ENCODE measurements around the gene TC2N.
"Not testable (repeated sequence)": the region's sequence is repeated elsewhere in the genome, so short reads cannot be mapped to it uniquely, and the experiment has no call there.

The TC2N gene

GRCh38 chr14:91745344-91745743 lies 122.0 kb downstream of the TC2N start:
- Histone ChIP-seq H3K4me1 (ENCODE audit: control insufficient read depth, insufficient read depth, low read length) (no peaks in the 10 kb centered on the region), H3K4me3 (ENCODE audit: insufficient read depth, low read depth, low read length) (no peak overlapping the region), H3K36me3 (ENCODE audit: control insufficient read depth, insufficient read depth, low read length) (no peaks in the 10 kb centered on the region), H3K27ac (ENCODE audit: insufficient read depth, low read depth, low read length, poor library complexity, severe bottlenecking) (no peak overlapping the region), H3K9me3 (ENCODE audit: control insufficient read depth, low read length) (no peaks in the 10 kb centered on the region), H3K27me3 (ENCODE audit: control insufficient read depth, insufficient read depth, low read length, poor library complexity, severe bottlenecking) (no peaks in the 10 kb centered on the region)
- WGBS, 2 experiments, result 100% methylated on average over 1 of the region's 1 CpG

DNA sequence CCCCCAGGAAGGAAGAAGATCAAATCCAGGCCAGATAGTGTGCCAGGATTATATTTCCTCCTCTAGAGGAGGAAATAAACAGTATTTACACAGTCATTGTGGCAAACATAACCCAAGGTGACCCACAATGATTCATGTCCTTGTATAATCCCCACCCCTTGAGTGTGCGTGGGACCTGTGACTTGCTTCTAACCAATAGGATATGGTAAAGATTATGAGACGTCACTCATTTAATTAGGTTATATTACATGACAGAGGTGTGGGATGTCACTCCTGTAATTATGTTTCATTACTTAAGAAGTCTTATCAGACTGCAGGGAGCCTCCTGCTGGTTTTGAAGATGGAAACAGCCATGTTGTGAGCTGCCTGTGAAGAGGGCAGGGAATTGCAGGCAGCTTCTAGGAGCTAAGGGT lies 123.3 kb downstream of the TC2N start:
- no peaks in the 10 kb centered on the region for H3K27me3 ChIP-seq (ENCODE audit: control insufficient read depth, insufficient read depth, low read length, poor library complexity, severe bottlenecking)
- 92 to 98% methylated on average over 2 of the region's 2 CpGs for WGBS, 2 experiments
- H3K4me1 ChIP-seq (ENCODE audit: control insufficient read depth, insufficient read depth, low read length), result no peaks in the 10 kb centered on the region
- H3K4me3 ChIP-seq (ENCODE audit: insufficient read depth, low read depth, low read length), result no peak overlapping the region
- H3K27ac ChIP-seq (ENCODE audit: insufficient read depth, low read depth, low read length, poor library complexity, severe bottlenecking), result no peak overlapping the region
- no peaks in the 10 kb centered on the region for H3K36me3 ChIP-seq (ENCODE audit: control insufficient read depth, insufficient read depth, low read length)
- H3K9me3 ChIP-seq (ENCODE audit: control insufficient read depth, low read length), result no peaks in the 10 kb centered on the region

- H3K36me3 ChIP-seq (ENCODE audit: control insufficient read depth, insufficient read depth, low read length), result no peaks in the 10 kb centered on the region
- H3K27me3 ChIP-seq (ENCODE audit: control insufficient read depth, insufficient read depth, low read length, poor library complexity, severe bottlenecking), result no peaks in the 10 kb centered on the region
- H3K27ac ChIP-seq (ENCODE audit: insufficient read depth, low read depth, low read length, poor library complexity, severe bottlenecking), result no peak overlapping the region
- 98% methylated on average over 2 of the region's 2 CpGs for WGBS, 2 experiments
- H3K4me1 ChIP-seq (ENCODE audit: control insufficient read depth, insufficient read depth, low read length), result no peaks in the 10 kb centered on the region
- H3K9me3 ChIP-seq (ENCODE audit: control insufficient read depth, low read length), result no peaks in the 10 kb centered on the region
- H3K4me3 ChIP-seq (ENCODE audit: insufficient read depth, low read depth, low read length), result no peak overlapping the region
These were observed 124.1 kb downstream of the TC2N start for GRCh38 chr14:91743305-91743653.

GRCh38 chr14:91742621-91743304 lies 124.6 kb downstream of the TC2N start:
- Histone ChIP-seq H3K36me3 (ENCODE audit: control insufficient read depth, insufficient read depth, low read length) (no peaks in the 10 kb centered on the region), H3K27ac (ENCODE audit: insufficient read depth, low read depth, low read length, poor library complexity, severe bottlenecking) (no peak overlapping the region)
- 93 to 94% methylated on average over 1 of the region's 1 CpG for WGBS, 2 experiments

GRCh38 chr14:91739867-91740266 lies 127.5 kb downstream of the TC2N start:
- 96 to 100% methylated on average over 1 to 2 of the region's 2 CpGs for WGBS, 2 experiments
- H3K27me3 ChIP-seq (ENCODE audit: control insufficient read depth, insufficient read depth, low read length, poor library complexity, severe bottlenecking); H3K4me3 ChIP-seq (ENCODE audit: insufficient read depth, low read depth, low read length); H3K4me1 ChIP-seq (ENCODE audit: control insufficient read depth, insufficient read depth, low read length); H3K36me3 ChIP-seq (ENCODE audit: control insufficient read depth, insufficient read depth, low read length); H3K9me3 ChIP-seq (ENCODE audit: control insufficient read depth, low read length); H3K27ac ChIP-seq (ENCODE audit: insufficient read depth, low read depth, low read length, poor library complexity, severe bottlenecking): not testable (repeated sequence)

More at GRCh38 chr14:91742621-91743304, 124.6 kb downstream of the TC2N start:
- Histone ChIP-seq H3K4me1 (ENCODE audit: control insufficient read depth, insufficient read depth, low read length) (no peaks in the 10 kb centered on the region), H3K9me3 (ENCODE audit: control insufficient read depth, low read length) (no peaks in the 10 kb centered on the region), H3K4me3 (ENCODE audit: insufficient read depth, low read depth, low read length) (no peak overlapping the region), H3K27me3 (ENCODE audit: control insufficient read depth, insufficient read depth, low read length, poor library complexity, severe bottlenecking) (no peaks in the 10 kb centered on the region)

DNA sequence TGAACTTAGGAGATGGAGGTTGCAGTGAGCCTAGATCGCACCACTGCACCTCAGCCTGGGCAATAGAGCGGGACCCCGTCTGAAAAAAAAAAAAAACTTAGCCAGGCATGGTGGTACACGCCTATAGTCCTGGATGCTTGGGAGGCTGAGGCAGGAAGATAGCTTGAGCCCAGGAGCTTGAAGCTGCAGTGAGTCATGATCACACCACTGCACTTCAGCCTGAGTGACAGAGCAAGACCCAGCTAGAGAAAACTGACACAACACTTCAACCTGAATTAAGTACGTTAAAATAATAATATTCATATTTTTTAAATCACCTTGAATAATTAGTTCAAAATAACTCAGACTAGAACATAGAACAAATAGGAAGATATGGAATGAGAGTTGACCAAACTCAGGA lies 129.7 kb downstream of the TC2N start:
- no peak overlapping the region for H3K4me3 ChIP-seq (ENCODE audit: insufficient read depth, low read depth, low read length)
- H3K9me3 ChIP-seq (ENCODE audit: control insufficient read depth, low read length), result no peaks in the 10 kb centered on the region
- H3K27ac ChIP-seq (ENCODE audit: insufficient read depth, low read depth, low read length, poor library complexity, severe bottlenecking), result no peak overlapping the region
- H3K4me1 ChIP-seq (ENCODE audit: control insufficient read depth, insufficient read depth, low read length), result no peaks in the 10 kb centered on the region
- WGBS, 2 experiments, result 87 to 95% methylated on average over 4 to 5 of the region's 5 CpGs
- H3K27me3 ChIP-seq (ENCODE audit: control insufficient read depth, insufficient read depth, low read length, poor library complexity, severe bottlenecking), result no peaks in the 10 kb centered on the region
- H3K36me3 ChIP-seq (ENCODE audit: control insufficient read depth, insufficient read depth, low read length), result no peaks in the 10 kb centered on the region

DNA sequence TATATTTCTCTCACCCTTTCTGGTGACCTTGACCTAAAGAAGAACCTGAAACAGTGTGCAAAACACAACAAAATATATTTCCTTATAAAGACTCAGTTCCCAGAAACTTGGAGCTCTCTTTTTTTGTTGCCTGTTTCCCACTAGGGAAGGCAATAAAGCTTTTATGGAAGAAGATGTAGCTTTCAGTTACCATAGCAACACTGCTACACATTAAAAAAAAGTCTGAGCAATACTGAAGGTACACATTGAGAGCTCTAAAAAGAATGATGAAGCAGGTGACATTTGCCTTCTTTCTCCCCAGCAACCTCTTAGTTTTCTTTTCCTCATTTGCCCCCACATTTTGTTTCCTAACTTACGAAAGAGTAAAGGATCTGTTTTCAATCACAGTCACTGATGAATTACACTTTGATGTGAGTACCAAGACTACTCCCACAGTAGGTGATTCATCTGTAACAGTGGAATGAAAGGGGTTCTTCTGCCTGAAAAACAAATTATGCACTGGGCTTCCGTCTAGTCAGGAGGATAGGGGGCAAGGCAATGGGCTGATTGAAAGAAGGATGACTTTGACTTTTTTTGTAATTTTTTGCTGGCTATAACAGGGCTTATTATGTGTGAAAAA lies 134.4 kb downstream of the TC2N start:
- Histone ChIP-seq H3K4me1 (ENCODE audit: control insufficient read depth, insufficient read depth, low read length) (no peaks in the 10 kb centered on the region), H3K9me3 (ENCODE audit: control insufficient read depth, low read length) (no peaks in the 10 kb centered on the region), H3K36me3 (ENCODE audit: control insufficient read depth, insufficient read depth, low read length) (no peaks in the 10 kb centered on the region), H3K27ac (ENCODE audit: insufficient read depth, low read depth, low read length, poor library complexity, severe bottlenecking) (no peak overlapping the region), H3K27me3 (ENCODE audit: control insufficient read depth, insufficient read depth, low read length, poor library complexity, severe bottlenecking) (no peaks in the 10 kb centered on the region), H3K4me3 (ENCODE audit: insufficient read depth, low read depth, low read length) (no peak overlapping the region)
- 67 to 69% methylated on average over 1 to 2 of the region's 2 CpGs for WGBS, 2 experiments

GRCh38 chr14:91732439-91732838 lies 134.9 kb downstream of the TC2N start:
- Histone ChIP-seq H3K36me3 (ENCODE audit: control insufficient read depth, insufficient read depth, low read length) (no peaks in the 10 kb centered on the region), H3K4me3 (ENCODE audit: insufficient read depth, low read depth, low read length) (no peak overlapping the region), H3K9me3 (ENCODE audit: control insufficient read depth, low read length) (no peaks in the 10 kb centered on the region), H3K4me1 (ENCODE audit: control insufficient read depth, insufficient read depth, low read length) (no peaks in the 10 kb centered on the region), H3K27ac (ENCODE audit: insufficient read depth, low read depth, low read length, poor library complexity, severe bottlenecking) (no peak overlapping the region), H3K27me3 (ENCODE audit: control insufficient read depth, insufficient read depth, low read length, poor library complexity, severe bottlenecking) (no peaks in the 10 kb centered on the region)
- WGBS, 2 experiments, result 88 to 91% methylated on average over 5 of the region's 5 CpGs

GRCh38 chr14:91731986-91732385 lies 135.3 kb downstream of the TC2N start, which contains the start of gene CATSPERB:
Gene CATSPERB (minus strand): TSS chr14:91732086. CDS start chr14:91729479, 2,607 bp downstream.
- no peaks in the 10 kb centered on the region for H3K36me3 ChIP-seq (ENCODE audit: control insufficient read depth, insufficient read depth, low read length)
- H3K27ac ChIP-seq (ENCODE audit: insufficient read depth, low read depth, low read length, poor library complexity, severe bottlenecking), result no peak within 1 kb of the TSS
- no peaks in the 10 kb centered on the region for H3K27me3 ChIP-seq (ENCODE audit: control insufficient read depth, insufficient read depth, low read length, poor library complexity, severe bottlenecking)
- WGBS, 2 experiments, result 90% methylated on average over 2 of the region's 2 CpGs; no CpG with 5 or more reads in 1 of the 2 experiments
- no peaks in the 10 kb centered on the region for H3K9me3 ChIP-seq (ENCODE audit: control insufficient read depth, low read length)
- H3K4me3 ChIP-seq (ENCODE audit: insufficient read depth, low read depth, low read length), result no peak within 1 kb of the TSS
- no peaks in the 10 kb centered on the region for H3K4me1 ChIP-seq (ENCODE audit: control insufficient read depth, insufficient read depth, low read length)

DNA sequence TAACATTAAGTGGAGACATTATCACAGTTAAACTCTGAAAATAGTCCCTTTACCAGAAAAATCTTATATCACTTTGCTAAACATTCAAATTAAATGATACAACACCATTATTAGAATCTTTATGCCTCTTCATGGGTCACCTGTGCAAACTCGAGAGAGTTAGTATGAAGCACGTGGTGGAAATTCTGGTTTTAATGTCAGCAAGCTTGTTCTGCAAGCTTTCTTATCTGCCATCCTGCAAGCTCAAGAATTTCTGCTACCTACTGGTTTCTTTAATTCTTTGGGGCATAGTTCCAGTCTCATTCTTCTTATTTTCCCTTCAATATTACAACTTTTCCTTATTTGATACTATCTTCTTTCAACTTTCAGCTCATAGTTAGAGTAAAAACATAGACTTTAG lies 136.3 kb downstream of the TC2N start:
- no peaks in the 10 kb centered on the region for H3K9me3 ChIP-seq (ENCODE audit: control insufficient read depth, low read length)
- WGBS, 2 experiments, result 89 to 94% methylated on average over 2 of the region's 2 CpGs
- no peaks in the 10 kb centered on the region for H3K27me3 ChIP-seq (ENCODE audit: control insufficient read depth, insufficient read depth, low read length, poor library complexity, severe bottlenecking)
- H3K27ac ChIP-seq (ENCODE audit: insufficient read depth, low read depth, low read length, poor library complexity, severe bottlenecking), result no peak overlapping the region
- H3K36me3 ChIP-seq (ENCODE audit: control insufficient read depth, insufficient read depth, low read length), result no peaks in the 10 kb centered on the region
- no peak overlapping the region for H3K4me3 ChIP-seq (ENCODE audit: insufficient read depth, low read depth, low read length)
- H3K4me1 ChIP-seq (ENCODE audit: control insufficient read depth, insufficient read depth, low read length), result no peaks in the 10 kb centered on the region
